SK-N-MC (cell line): Measurements from ENCODE around the gene TEX11.

ENCODE experiments used
- DNase-seq: peaks from one replicate; pipeline ENCODE4 v3.0.0-alpha.2; 2011; ENCODE audit warnings: low read depth, low spot score
- H3K27ac ChIP-seq: fragments of 200-600 bp; sonication (generic); 2 replicates; pipeline ENCODE4 v1.5.1; 2016; ENCODE audit warnings: mixed run types
- H3K36me3 ChIP-seq: fragments of 200-600 bp; sonication (generic); 2 replicates; pipeline ENCODE4 v1.6.1; 2017; ENCODE audit warnings: antibody characterized with exemption, low read length, mixed read lengths; ENCODE audit not compliant: insufficient read depth
- H3K4me3 ChIP-seq: fragments of 200-600 bp; sonication (generic); 2 replicates; pipeline ENCODE4 v1.5.1; 2016
- H3K9ac ChIP-seq: fragments of 200-600 bp; sonication (generic); 2 replicates; pipeline ENCODE4 v1.8.0; 2017; ENCODE audit warnings: mixed run types, mixed read lengths; ENCODE audit not compliant: insufficient read length
- H3K9me3 ChIP-seq: fragments of 200-600 bp; sonication (generic); 2 replicates; pipeline ENCODE4 v1.6.1; 2017; ENCODE audit warnings: low read depth, mild to moderate bottlenecking, antibody characterized with exemption, low read length, moderate library complexity, mixed read lengths
- EZH2 ChIP-seq: fragments of 200-600 bp; sonication (generic); IDR thresholded peaks from one replicate; pipeline ENCODE4 v1.6.1; 2017; ENCODE audit warnings: antibody characterized with exemption
- FOXP2 ChIP-seq: optimal IDR thresholded peaks from 2 replicates; pipeline ENCODE3; 2011; ENCODE audit warnings: mild to moderate bottlenecking, moderate library complexity; ENCODE audit not compliant: insufficient read depth; ENCODE audit errors: extremely low read length, control extremely low read depth
- POLR2AphosphoS5 ChIP-seq: IDR thresholded peaks from 2 replicates; pipeline ENCODE4 v1.6.1; 2012; ENCODE audit warnings: mild to moderate bottlenecking, low read depth, low read length, borderline replicate concordance

Gene TEX11

GRCh38 chrX:70479922-70480659, 428.4 kb downstream of the TEX11 start:
- TF ChIP-seq EZH2: no peak
- no peak for TF ChIP-seq FOXP2
- TF ChIP-seq POLR2AphosphoS5: no peak
- Histone ChIP-seq H3K9me3 (no peaks in the 10 kb centered on the region), H3K4me3 (no peak overlapping the region), H3K36me3 (peaks cover 3% of the 10 kb centered on the region; the same call in 1 of the 2 replicates), H3K9ac (no peak overlapping the region), H3K27ac (no peak overlapping the region)
- no peak for DNase-seq

GRCh38 chrX:70479247-70479921, 429.1 kb downstream of the TEX11 start:
- no peak overlapping the region for H3K27ac ChIP-seq
- no peak overlapping the region for H3K9ac ChIP-seq
- H3K36me3 ChIP-seq: peaks cover 3% of the 10 kb centered on the region; the same call in 1 of the 2 replicates
- H3K9me3 ChIP-seq: no peaks in the 10 kb centered on the region
- TF ChIP-seq FOXP2 (no peak), POLR2AphosphoS5 (no peak), EZH2 (no peak)
- no peak overlapping the region for H3K4me3 ChIP-seq
- no peak for DNase-seq
